ENCODE data around the gene ERP44.
A peak's percentile ranks its signal among the peaks of the same experiment; 100 is the strongest.
"Not testable (repeated sequence)": the region's sequence is repeated elsewhere in the genome, so short reads cannot be mapped to it uniquely, and the experiment has no call there.

Gene ERP44

DNA sequence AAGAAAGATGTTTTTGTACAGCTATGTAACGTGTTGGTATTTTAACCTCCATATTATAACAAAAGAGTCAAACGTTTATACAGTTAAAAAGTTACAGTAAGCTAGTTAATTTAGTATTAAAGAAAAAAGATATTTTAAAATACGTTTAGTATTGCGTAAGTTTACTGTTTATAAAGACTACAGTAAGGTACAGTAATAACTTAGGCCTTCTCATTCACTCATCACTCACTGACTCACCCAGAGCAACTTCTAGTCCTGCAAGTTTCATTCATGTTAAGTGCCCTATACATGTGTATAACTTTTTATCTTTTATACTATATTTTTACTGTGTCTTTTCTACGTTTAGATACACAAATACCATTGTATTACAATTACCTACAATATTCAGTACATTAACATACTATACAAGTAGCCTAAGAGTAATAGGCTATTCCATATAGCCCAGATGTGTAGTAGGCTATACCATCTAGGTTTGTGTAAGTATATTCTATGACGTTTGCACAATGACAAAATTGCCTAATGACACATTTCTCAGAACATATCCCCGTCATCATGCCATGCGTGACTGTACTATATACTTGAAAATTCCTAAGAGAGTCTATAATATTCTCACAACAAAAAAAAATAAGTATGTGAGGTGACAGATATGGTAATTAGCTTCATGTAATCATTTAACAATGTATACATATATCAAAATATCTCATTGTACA, 33.8 kb downstream of the ERP44 start:
- DNase-seq, result no peak

GRCh38 chr9:100063185-100063584, 35.6 kb downstream of the ERP44 start:
- no peak for DNase-seq

DNA sequence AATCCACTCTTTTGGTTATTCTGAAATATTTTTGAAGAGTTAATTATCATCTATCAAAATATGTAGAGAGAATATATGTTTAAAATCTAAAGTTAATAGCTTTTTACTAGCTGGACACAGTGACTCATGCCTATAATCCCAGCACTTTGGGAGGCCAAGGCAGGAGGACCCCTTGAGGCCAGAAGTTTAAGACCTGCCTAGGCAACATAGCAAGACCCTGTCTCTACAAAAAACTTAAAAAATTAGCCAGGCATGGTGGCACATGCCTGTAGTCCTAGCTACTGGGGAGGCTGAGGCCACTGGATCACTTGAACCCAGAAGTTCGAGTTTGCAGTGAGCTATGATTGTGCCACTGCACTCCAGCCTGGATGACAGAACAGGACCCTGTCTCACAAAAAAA, 36.1 kb downstream of the ERP44 start:
- DNase-seq, result not testable (repeated sequence)

GRCh38 chr9:100058699-100059579, 39.9 kb downstream of the ERP44 start:
- DNase-seq, result no peak

DNA sequence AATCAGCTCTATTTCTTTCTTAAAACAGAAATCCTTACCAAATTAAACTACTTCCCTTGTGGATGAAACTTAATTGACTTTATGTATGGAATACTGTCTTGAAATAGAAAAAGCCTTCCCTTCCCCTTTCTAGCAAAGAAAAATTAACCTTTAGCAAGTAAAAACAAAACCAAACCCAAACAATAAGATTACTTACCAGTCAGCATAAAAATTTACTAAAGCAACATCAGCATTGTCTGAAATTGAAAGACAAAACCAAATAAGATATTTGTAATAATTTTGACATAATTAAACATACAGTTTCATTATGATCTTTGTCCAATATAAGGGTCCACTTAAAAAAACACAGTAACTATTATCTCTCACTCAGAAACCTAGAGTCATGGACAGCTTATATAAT, 41.2 kb downstream of the ERP44 start:
- DNase-seq, result no peak

GRCh38 chr9:100056561-100056960, 42.2 kb downstream of the ERP44 start:
- no peak for DNase-seq

DNA sequence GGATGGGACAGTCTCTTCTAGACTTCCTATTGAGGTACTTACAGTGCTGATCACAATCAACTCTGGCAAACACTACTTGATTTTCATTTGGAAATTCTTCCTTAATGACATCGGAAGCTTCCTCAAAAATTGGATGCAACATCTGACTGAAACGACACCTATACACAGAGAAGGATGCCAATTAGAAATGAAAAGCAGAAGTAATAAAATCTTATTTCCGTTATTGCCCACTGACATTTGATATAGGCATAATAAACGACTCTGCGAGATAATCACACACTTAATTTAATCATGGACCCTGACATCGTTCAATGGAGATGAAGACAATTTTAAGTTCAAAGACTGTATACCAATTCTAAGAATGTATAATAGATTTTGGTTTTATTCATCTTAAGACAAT, 46.4 kb downstream of the ERP44 start:
- DNase-seq, result no peak

DNA sequence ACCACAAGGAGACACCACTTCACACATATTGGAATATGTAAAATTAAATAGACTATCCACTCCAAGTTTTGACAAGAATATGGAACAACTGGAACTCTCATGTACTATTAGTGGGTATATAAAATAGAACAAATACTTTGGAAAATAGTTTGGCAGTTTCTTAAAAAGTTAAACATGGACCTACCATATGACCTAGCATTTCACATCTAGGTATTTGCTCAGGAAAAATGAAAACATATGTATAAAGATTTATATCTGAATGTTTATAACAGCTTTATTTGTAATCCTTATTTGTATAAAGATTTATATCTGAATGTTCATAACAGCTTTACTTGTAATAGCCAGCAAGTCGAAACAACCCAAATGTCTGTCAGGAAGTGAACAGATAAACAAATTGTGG, 49.2 kb downstream of the ERP44 start:
- DNase-seq, result no peak

GRCh38 chr9:100038472-100038871, 60.3 kb downstream of the ERP44 start:
- DNase-seq, result no peak

- no peak for DNase-seq
Measured at GRCh38 chr9:100033877-100034551, 64.8 kb downstream of the ERP44 start.

GRCh38 chr9:100030548-100030947, 68.3 kb downstream of the ERP44 start:
- DNase-seq, result no peak

- no peak for DNase-seq
Measured at GRCh38 chr9:100029251-100029650, 69.5 kb downstream of the ERP44 start.

DNA sequence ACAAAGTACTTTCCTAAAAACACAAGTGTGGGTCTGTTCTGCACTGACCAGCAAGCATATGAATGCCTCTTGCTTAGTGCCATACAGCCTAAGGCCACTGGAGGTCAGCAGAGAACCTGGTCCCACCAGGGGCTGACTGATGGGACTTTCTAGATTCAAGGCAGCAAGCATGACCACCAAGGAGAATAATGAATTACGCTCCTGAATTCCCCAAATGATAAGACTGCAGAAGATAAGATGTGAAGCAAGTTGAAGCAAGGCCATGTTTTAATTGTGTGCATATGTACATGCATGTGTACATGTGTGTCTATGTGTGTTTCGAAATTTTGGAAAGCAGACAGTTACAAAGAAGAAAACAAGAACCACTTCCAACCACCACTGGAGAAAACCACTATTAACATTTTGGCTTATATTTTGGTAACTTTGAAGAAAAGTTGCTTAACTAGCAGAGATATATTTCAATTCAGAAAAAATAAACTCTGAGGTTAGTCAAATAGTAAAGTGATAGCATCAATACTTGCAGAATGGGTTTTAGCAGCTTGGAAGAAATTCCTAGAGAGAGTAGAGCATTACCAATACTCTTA, 70.5 kb downstream of the ERP44 start:
- DNase-seq, result peak; percentile 54

DNA sequence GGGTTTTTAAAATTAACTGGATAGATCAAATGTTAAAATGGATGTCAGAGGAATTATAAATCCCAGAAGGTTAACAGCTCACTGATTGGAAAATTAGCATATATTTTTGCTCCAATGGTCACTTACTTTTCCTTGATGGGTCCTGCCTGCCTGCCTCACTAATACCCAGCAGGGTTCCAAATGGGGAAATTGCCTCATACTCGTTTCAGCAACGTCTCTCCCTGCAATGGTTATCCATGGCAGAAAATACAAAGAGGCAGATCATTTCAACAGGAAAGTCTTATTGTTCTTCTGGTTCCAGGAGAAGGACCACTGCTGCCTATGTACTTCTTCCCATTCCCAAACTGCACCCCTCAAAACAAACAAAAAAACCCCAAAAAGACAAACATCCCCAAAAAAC, 71.3 kb downstream of the ERP44 start:
- DNase-seq, result no peak

- no peak for DNase-seq
Measured at GRCh38 chr9:100021931-100022330, 76.9 kb downstream of the ERP44 start.

DNA sequence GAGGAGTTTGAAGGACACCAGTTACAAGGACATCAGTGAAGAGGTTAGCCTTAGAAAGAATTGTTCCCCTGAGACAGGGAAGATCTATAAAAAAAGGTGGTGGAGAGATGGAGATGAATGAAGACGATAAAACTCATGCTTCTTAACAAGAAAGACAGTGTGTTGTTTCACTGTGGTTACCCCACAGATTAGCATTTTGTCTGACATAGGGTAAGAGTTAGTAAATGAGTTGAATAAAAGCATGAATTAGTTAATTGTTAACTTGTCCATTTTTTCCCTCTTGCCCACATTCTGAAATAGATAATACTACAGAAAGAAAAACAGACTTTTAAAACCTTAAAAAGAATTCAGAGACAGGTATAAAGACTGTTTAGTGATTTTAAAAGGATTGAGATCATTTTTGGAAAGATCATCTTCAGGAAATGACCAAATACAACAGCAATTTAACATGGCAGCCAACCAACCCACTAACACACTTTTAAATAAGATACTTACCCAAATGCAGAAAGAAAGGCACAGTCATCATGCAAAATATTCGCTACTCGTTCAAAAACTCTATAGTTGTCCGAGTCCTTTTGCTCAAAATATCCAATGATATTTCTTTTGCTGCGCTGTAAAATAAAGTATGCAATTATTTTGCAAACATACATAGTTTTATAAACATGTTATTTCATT, 78.5 kb downstream of the ERP44 start:
- no peak for DNase-seq

DNA sequence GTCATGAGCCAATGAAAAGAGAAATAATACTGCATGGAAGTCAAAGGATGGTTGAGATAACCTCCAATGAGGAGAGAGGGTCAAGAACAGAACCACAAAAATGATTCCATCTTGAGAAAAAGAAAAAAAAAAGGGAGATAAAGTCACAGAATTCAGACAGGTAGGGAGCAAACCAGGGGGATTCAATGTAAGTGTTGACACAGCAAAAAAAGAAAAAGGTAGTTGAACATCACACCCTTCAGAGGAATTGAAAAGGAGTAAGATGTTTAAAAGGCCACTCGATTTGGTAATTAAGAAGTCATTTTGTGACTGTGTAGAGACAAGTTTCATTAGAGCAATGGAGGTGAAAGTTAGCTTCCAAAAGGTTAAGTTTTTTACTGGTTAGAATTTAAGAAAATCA, 79.3 kb downstream of the ERP44 start:
- DNase-seq, result no peak

- DNase-seq, result no peak
Measured at GRCh38 chr9:100014846-100015245, 84.0 kb downstream of the ERP44 start.

DNA sequence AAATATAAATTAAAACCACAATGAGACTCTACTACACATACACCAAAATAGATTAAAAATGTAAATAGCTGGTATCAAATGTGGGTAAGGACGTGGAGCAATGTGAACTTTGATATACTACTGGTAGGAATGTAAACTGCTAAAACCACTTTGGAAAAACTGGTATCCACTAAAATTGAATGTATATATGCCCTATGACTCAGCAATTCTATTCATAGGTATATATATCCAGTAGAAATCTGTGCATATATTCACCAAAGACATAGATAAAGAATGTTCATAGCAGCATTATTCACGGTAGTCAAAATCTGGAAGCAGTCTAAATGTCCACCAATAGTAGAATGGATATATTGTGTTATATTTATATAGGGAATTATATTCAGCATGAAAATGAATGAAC, 85.2 kb downstream of the ERP44 start:
- DNase-seq, result no peak

DNA sequence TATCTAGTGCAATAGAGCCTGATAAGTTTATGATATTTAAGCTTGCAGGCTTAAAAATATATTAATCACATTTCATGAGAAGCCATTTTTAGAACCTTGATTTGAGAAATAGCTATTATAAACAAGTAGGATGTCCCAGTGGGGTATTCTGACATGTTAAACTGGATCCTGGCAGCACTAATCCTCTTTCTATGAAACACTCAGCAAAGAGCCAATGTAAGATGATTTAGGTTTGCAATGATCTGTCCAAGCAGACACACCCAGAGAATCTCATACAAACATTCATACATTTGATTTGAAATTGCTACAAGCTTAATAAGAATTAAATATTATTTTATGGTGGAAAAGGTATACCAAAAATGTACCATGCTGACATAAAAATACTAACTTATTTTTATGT, 86.5 kb downstream of the ERP44 start:
- DNase-seq, result no peak

GRCh38 chr9:100011062-100011681, 87.6 kb downstream of the ERP44 start:
- peak; percentile 65 for DNase-seq

GRCh38 chr9:99999797-100000196, 99.0 kb downstream of the ERP44 start:
- DNase-seq, result no peak
